DND-41 (cell line): ENCODE results near the gene TMEM117.

ENCODE experiments used
- ATAC-seq: fragments of 200-7000 bp; cut with Tn5 transposase; 3 replicates; pipeline ENCODE4 v1.9.1; 2021; ENCODE audit warnings: low read depth; ENCODE audit not compliant: insufficient read depth
- DNase-seq: peaks from one replicate; pipeline ENCODE4 v3.0.0-alpha.2; 2020
- H2AFZ ChIP-seq: 2 replicates; pipeline ENCODE4 v1.6.0; 2012; ENCODE audit warnings: low read depth, low read length
- H3K27ac ChIP-seq: 2 replicates; pipeline ENCODE4 v1.5.1; 2012; ENCODE audit warnings: low read length, inconsistent platforms
- H3K27me3 ChIP-seq: fragments of 200-600 bp; sonication (generic); 2 replicates; pipeline ENCODE4 v1.6.0; 2012; ENCODE audit warnings: low read length, mild to moderate bottlenecking, inconsistent platforms; ENCODE audit not compliant: insufficient read depth, poor library complexity
- H3K36me3 ChIP-seq: 2 replicates; pipeline ENCODE4 v1.5.1; 2012; ENCODE audit warnings: low read length, inconsistent platforms; ENCODE audit not compliant: insufficient read depth
- H3K4me1 ChIP-seq: 2 replicates; pipeline ENCODE4 v1.5.1; 2012; ENCODE audit warnings: mild to moderate bottlenecking, low read length; ENCODE audit not compliant: insufficient read depth
- H3K4me2 ChIP-seq: 2 replicates; pipeline ENCODE4 v1.6.0; 2012; ENCODE audit warnings: mild to moderate bottlenecking, moderate library complexity, low read length, inconsistent platforms; ENCODE audit not compliant: insufficient read depth
- H3K4me3 ChIP-seq, 2 experiments: fragments of 200-600 bp in 1 of 2; shearing (Covaris generic) in 1 of 2; 2 replicates each; pipeline ENCODE4 v1.5.1; 2012 to 2016; ENCODE audit warnings: inconsistent platforms in 2 of 2, low read length in 2 of 2, mild to moderate bottlenecking in 2 of 2, low read depth in 1 of 2, moderate library complexity in 1 of 2
- H3K79me2 ChIP-seq: 2 replicates; pipeline ENCODE4 v1.6.0; 2012; ENCODE audit warnings: low read length, inconsistent platforms; ENCODE audit not compliant: insufficient read depth
- H3K9ac ChIP-seq: 2 replicates; pipeline ENCODE4 v1.6.0; 2012; ENCODE audit warnings: low read depth, mild to moderate bottlenecking, inconsistent platforms, low read length, moderate library complexity
- H3K9me3 ChIP-seq: 2 replicates; pipeline ENCODE4 v1.5.1; 2012; ENCODE audit warnings: low read length, moderate library complexity, mild to moderate bottlenecking, inconsistent platforms; ENCODE audit not compliant: insufficient read depth, severe bottlenecking
- H4K20me1 ChIP-seq: 2 replicates; pipeline ENCODE4 v1.6.0; 2012; ENCODE audit warnings: low read length; ENCODE audit not compliant: insufficient read depth
- EZH2 ChIP-seq: IDR thresholded peaks from 3 replicates; pipeline ENCODE4 v1.6.1; 2012; ENCODE audit warnings: borderline replicate concordance, low read depth, mild to moderate bottlenecking, moderate library complexity, low read length, inconsistent platforms; ENCODE audit not compliant: severe bottlenecking
- TF ChIP-seq, protein P1 (sequence below): IDR thresholded peaks from 2 replicates; pipeline ENCODE4 v1.5.1; 2012; ENCODE audit warnings: borderline replicate concordance, low read length, moderate library complexity, mild to moderate bottlenecking; ENCODE audit not compliant: poor library complexity, severe bottlenecking; ENCODE audit errors: extremely low read depth

TMEM117 gene

DNA sequence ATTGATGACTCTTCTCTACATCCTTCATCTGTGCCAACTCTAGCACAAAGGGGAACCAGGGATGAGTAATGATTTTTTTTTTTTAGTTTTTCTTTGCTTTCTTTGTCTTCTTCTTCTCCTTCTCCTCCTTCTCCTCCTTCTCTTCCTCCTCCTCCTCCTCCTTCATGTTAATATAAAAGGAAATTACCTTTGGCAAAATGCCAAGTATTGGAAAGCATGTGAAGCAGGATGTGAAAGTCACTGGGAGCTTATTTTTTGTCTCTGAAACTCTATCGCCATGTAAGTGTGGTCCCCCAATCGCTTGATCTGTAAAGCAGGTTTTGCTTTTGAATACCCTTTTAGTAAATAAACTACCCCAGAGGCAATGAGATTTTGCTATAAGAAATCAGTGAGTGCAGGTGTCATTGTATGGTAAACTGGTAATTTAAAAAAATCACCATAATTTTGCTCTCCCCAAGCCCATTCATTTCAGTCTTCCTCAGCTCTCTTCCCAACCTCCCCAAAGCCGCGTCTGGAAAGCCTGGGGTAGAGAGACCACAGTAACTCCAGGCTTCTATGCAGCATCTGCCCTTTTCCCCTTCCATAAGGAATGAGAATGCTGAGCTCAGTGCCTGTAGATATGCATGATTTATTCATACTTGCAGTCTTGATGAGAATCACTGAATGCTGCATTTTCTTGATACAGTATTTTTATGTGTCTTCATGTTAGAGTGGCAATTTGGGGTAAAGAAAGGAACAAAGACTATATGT lies 388.7 kb downstream of the TMEM117 start:
- Histone ChIP-seq H3K9ac (no peak overlapping the region), H3K27me3 (no peaks in the 10 kb centered on the region), H2AFZ (no peak overlapping the region), H3K79me2 (no peaks in the 10 kb centered on the region), H3K36me3 (no peaks in the 10 kb centered on the region), H4K20me1 (no peaks in the 10 kb centered on the region), H3K27ac (no peak overlapping the region), H3K4me1 (no peaks in the 10 kb centered on the region), H3K4me3 (no peak overlapping the region), H3K4me2 (no peak overlapping the region), H3K9me3 (no peaks in the 10 kb centered on the region)
- ATAC-seq (no peak), DNase-seq (no peak)
- no peak for TF ChIP-seq EZH2
- TF ChIP-seq, protein P1, sequence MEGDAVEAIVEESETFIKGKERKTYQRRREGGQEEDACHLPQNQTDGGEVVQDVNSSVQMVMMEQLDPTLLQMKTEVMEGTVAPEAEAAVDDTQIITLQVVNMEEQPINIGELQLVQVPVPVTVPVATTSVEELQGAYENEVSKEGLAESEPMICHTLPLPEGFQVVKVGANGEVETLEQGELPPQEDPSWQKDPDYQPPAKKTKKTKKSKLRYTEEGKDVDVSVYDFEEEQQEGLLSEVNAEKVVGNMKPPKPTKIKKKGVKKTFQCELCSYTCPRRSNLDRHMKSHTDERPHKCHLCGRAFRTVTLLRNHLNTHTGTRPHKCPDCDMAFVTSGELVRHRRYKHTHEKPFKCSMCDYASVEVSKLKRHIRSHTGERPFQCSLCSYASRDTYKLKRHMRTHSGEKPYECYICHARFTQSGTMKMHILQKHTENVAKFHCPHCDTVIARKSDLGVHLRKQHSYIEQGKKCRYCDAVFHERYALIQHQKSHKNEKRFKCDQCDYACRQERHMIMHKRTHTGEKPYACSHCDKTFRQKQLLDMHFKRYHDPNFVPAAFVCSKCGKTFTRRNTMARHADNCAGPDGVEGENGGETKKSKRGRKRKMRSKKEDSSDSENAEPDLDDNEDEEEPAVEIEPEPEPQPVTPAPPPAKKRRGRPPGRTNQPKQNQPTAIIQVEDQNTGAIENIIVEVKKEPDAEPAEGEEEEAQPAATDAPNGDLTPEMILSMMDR = no peak

DNA sequence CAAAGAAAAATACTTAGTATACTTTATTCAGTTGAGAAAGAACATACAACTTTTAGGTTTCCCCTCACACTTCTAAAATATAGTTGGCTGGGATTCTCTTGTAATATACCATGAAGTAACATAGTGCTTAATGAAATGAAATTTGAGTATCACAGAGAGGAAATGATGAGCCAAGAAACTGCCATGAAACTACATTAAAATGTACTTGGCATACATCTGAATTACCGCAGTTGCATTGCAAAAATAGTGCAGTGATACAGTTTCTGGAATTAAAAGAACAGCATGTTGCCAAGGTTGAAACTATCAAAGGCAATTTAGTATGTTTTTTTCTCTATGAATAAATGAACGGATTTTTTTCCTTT lies 389.2 kb downstream of the TMEM117 start:
- Histone ChIP-seq H3K27me3 (no peaks in the 10 kb centered on the region), H3K79me2 (no peaks in the 10 kb centered on the region), H3K27ac (no peak overlapping the region), H4K20me1 (no peaks in the 10 kb centered on the region), H3K9ac (no peak overlapping the region), H3K4me1 (no peaks in the 10 kb centered on the region), H3K4me3 (no peak overlapping the region), H3K36me3 (no peaks in the 10 kb centered on the region), H3K9me3 (no peaks in the 10 kb centered on the region), H3K4me2 (no peak overlapping the region), H2AFZ (no peak overlapping the region)
- DNase-seq = no peak
- no peak for TF ChIP-seq EZH2
- TF ChIP-seq, protein P1 = no peak
- ATAC-seq = no peak

DNA sequence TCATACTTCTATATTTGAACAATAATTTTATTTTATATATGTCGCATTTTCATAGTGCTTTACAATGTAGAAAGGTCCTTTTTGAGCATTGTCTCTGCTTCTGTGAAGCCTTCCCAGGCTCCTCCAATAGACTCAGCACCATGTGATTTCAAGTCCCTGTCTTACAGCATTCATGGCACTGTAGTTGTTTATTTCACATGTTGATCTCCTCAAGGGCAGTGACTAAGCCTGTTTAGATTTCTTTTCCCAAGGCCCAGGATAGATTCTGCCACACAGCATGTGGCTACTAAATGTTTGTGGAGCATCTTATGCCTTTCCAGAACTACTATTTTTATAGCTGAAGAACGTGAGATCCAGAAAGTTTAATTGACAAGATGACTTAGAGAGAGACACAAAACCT lies 391.7 kb downstream of the TMEM117 start:
- no peaks in the 10 kb centered on the region for H3K27me3 ChIP-seq
- no peaks in the 10 kb centered on the region for H3K9me3 ChIP-seq
- H3K9ac ChIP-seq = no peak overlapping the region
- ATAC-seq = no peak
- no peak overlapping the region for H3K4me2 ChIP-seq
- H3K79me2 ChIP-seq = no peaks in the 10 kb centered on the region
- H3K4me1 ChIP-seq = no peaks in the 10 kb centered on the region
- no peak overlapping the region for H2AFZ ChIP-seq
- no peak for TF ChIP-seq EZH2
- TF ChIP-seq, protein P1 = no peak
- H4K20me1 ChIP-seq = no peaks in the 10 kb centered on the region
- no peak overlapping the region for H3K27ac ChIP-seq
- no peak overlapping the region for H3K4me3 ChIP-seq
- DNase-seq = no peak
- H3K36me3 ChIP-seq = no peaks in the 10 kb centered on the region
